ENCODE data around the gene SLC36A2.

- no peak for TF ChIP-seq CTCF (conservative IDR thresholded peaks at IDR 0.05; ENCODE audit: low read depth, low read length)
- TF ChIP-seq EZH2 (IDR thresholded peaks at IDR 0.05; ENCODE audit: low read length, unreplicated experiment), result no peak
Measured at GRCh38 chr5:151327585-151327984, 19.8 kb downstream of the SLC36A2 start.
